ENCODE results near the gene PPARA. TPM values are rescaled to one million over a fixed set of nuclear protein-coding genes. Genes with fewer than 3 reads are reported as not detected.

The PPARA gene
- total RNA-seq (10 to 100 TPM; 69.0 to 89.5 (median 81.1) TPM), polyA plus RNA-seq (10 to 100 TPM; 15.5 to 20.3 TPM)
- long read RNA-seq, donor 1, full-length matches to known transcripts = 3 of 39 reads
- long read RNA-seq, donor 1, partial matches to known transcripts = 5 of 39 reads
- long read RNA-seq, donor 1, other reads (novel, unspliced or antisense) = 31 of 39 reads
- long read RNA-seq, donor 2, full-length matches to known transcripts = 3 of 56 reads
- long read RNA-seq, donor 2, partial matches to known transcripts = 4 of 56 reads
- long read RNA-seq, donor 2, other reads (novel, unspliced or antisense) = 49 of 56 reads
- long read RNA-seq, donor 3, partial matches to known transcripts = 37 of 125 reads
- long read RNA-seq, donor 3, other reads (novel, unspliced or antisense) = 88 of 125 reads

- Histone ChIP-seq H3K4me1 (peaks cover 16 to 69% (median 36%) of the 10 kb centered on the region in 9 donors), H3K27ac (peak within 1 kb of the TSS; percentile 92 to 99 (median 96)), H3K36me3 (peaks cover 0 to 29% (median 0%) of the 10 kb centered on the region in 9 donors), H3K9me3 (no peaks in the 10 kb centered on the region), H3K27me3 (peaks cover 0 to 13% (median 0%) of the 10 kb centered on the region in 7 donors), H3K4me3 (peak within 1 kb of the TSS; percentile 72 to 99 (median 96))
- intact Hi-C loops (cut with DNase I) = loop anchor here in 3 of 10 donors (5.0 to 10.0 kb wide), 2 partner anchors 42 to 95 kb away; no protein-coding TSS in a partner anchor
- 1% methylated on average over 44 to 98 of the region's 98 CpGs for WGBS, 2 donors
- TF ChIP-seq, protein P1, sequence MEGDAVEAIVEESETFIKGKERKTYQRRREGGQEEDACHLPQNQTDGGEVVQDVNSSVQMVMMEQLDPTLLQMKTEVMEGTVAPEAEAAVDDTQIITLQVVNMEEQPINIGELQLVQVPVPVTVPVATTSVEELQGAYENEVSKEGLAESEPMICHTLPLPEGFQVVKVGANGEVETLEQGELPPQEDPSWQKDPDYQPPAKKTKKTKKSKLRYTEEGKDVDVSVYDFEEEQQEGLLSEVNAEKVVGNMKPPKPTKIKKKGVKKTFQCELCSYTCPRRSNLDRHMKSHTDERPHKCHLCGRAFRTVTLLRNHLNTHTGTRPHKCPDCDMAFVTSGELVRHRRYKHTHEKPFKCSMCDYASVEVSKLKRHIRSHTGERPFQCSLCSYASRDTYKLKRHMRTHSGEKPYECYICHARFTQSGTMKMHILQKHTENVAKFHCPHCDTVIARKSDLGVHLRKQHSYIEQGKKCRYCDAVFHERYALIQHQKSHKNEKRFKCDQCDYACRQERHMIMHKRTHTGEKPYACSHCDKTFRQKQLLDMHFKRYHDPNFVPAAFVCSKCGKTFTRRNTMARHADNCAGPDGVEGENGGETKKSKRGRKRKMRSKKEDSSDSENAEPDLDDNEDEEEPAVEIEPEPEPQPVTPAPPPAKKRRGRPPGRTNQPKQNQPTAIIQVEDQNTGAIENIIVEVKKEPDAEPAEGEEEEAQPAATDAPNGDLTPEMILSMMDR (IDR thresholded peaks at IDR 0.05) = no peak
- ATAC-seq (peak; percentile 78 to 92 (median 89)), DNase-seq (peak; percentile 90 to 95)
Observed at GRCh38 chr22:46150034-46150654, at the start of gene PPARA. Gene PPARA, plus strand, starts transcription at chr22:46150526. Its CDS starts 47,858 bp downstream, at chr22:46198384.

DNA sequence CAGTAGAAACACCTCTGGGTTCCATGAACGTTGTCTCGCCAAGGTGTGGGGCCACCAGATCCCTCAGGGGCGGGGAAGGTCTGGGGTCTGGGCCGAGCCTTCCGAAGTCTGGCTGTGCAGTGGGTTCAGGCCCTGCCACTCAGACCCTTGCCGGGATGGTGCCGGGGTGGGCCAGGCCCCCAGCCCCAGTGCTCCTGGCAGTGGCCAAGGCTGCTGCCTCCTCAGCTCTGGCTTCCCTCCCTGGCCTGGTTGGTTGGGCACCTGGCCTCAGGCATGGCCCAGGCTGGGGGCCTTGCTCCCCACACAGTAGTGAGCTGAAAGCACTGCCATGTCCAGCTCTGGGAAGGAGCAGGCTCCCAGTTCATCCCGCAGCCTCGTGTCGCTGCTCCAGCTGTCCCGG is 48.2 kb upstream of the PPARA start:
- no peak overlapping the region for H3K4me3 ChIP-seq
- WGBS, 2 donors = 85 to 87% methylated on average over 11 of the region's 11 CpGs
- TF ChIP-seq, protein P1 (IDR thresholded peaks at IDR 0.05) = no peak
- no peaks in the 10 kb centered on the region for H3K9me3 ChIP-seq
- H3K27me3 ChIP-seq = no peaks in the 10 kb centered on the region
- ATAC-seq (no peak), DNase-seq (no peak)
- intact Hi-C loops (cut with DNase I) = loop anchor here in 1 of 10 donors (2.0 kb wide), 1 partner anchor 13 kb away; no protein-coding TSS in a partner anchor
- peak overlapping the region in 9 of 10 donors; percentile 5 to 94 (median 85) for H3K27ac ChIP-seq
- peaks cover 0 to 99% (median 53%) of the 10 kb centered on the region in 9 donors for H3K36me3 ChIP-seq
- peaks cover 62 to 100% (median 81%) of the 10 kb centered on the region in 9 donors for H3K4me1 ChIP-seq

- intact Hi-C loops (cut with DNase I) = loop anchor here in 1 of 10 donors (2.0 kb wide), 1 partner anchor 14 kb away; no protein-coding TSS in a partner anchor
- Histone ChIP-seq H3K36me3 (peaks cover 0 to 99% (median 49%) of the 10 kb centered on the region in 9 donors), H3K4me3 (no peak overlapping the region), H3K9me3 (no peaks in the 10 kb centered on the region), H3K4me1 (peaks cover 67 to 100% (median 81%) of the 10 kb centered on the region in 9 donors), H3K27ac (peak overlapping the region in 9 of 10 donors; percentile 50 to 94 (median 86)), H3K27me3 (no peaks in the 10 kb centered on the region)
- TF ChIP-seq, protein P1 (IDR thresholded peaks at IDR 0.05) = no peak
- ATAC-seq (no peak), DNase-seq (no peak)
- 61 to 80% methylated on average over 13 of the region's 13 CpGs for WGBS, 2 donors
Observed at GRCh38 chr22:46102752-46103151, 47.6 kb upstream of the PPARA start.

DNA sequence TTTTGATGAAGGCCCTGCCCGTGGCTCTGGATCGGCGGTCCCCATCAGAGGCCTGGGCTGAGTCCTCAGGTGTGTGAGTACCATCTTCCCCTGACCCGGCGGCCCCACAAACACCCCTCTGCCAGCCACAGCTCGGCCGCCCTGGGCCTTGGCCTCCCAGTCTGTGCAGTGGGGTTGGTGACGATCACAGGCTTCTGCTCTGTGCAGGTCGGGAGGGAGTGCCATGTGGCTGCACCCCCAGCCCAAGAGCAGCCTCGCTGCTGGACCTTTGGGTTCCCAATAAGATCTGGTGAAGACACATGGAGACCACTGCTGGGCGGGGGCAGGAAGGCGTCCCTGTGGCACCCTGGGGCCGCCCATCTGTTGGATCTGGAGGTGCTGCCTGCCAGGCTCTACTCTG is 47.1 kb upstream of the PPARA start:
- H3K4me1 ChIP-seq = peaks cover 68 to 100% (median 81%) of the 10 kb centered on the region in 9 donors
- TF ChIP-seq, protein P1 (IDR thresholded peaks at IDR 0.05) = no peak
- intact Hi-C loops (cut with DNase I) = loop anchor here in 1 of 10 donors (2.0 kb wide), 1 partner anchor 14 kb away; no protein-coding TSS in a partner anchor
- WGBS, 2 donors = 89 to 96% methylated on average over 13 of the region's 13 CpGs
- peaks cover 0 to 99% (median 45%) of the 10 kb centered on the region in 9 donors for H3K36me3 ChIP-seq
- no peak for DNase-seq
- no peaks in the 10 kb centered on the region for H3K9me3 ChIP-seq
- no peak overlapping the region for H3K4me3 ChIP-seq
- no peak for ATAC-seq
- H3K27ac ChIP-seq = peak overlapping the region in 9 of 10 donors; percentile 75 to 94 (median 86)
- H3K27me3 ChIP-seq = no peaks in the 10 kb centered on the region

All from heart right ventricle (tissue), 16 donors.